Measurements from ENCODE around the gene MRPS31.

The MRPS31 gene

DNA sequence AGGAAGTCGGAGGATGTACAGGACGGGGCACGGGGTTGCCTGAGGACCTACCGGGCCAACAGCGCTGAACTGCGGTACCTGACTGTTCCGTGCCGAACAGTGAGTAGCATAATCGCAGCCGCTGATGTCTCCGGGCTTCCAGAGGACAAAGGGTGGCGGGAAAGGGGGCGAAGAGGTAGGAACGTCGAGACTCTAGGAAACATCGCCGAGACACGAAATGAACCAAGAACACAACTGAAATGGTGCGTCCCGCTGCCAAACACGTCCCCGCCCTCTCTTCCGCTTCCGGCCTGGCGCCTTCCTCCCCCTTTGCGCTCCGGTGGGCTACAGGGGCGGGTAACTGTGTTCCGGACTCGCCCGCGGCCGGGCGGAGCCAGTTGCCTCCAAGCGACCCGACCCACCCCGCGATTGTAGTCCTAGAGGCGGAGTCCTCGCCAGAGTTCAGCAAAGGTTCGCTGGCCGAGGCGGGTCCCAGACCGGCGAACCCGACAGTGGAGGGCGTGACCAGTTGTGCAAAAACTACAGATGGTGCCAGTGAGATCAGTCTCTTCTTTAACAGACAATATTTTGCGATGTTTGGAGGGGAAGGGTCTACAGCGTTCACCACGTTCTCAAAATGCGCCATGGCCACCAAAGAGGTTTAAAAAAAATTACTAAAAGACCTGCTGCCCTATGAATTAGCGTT is at the start of gene MRPS31:
MRPS31 (minus strand) TSS at position 257 of the 685 bp plus-strand sequence; CDS start at position 203, 54 bp downstream.
- DNase-seq (ENCODE audit: low read depth in 1 of 2, low spot score in 1 of 2), result peak; percentile 90 to 93

DNA sequence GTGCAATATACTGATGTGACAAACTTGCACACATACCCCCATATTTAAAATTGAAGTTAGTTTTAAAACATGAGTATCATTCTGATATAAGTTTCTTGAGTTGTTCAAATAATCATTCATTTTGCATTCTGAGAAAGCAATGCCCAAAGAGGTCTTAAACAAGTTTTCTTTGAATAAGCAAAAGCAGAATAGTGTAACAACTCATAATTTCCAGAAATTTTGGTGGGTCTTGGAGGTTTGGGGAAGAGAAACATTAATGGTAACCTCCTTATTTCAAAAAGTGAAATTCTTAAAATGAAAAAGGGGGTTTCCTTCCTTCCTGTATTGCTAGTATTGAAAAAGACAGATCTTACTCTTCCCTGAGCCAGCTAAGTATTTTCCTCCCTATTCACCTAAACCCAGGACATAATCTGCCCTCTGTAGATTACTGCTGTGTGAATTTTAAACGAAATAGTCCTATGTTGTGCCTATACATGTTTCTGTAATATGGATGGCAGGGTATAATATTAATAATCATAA is 48.9 kb upstream of the MRPS31 start:
- DNase-seq (ENCODE audit: low read depth in 1 of 2, low spot score in 1 of 2), result no peak

DNA sequence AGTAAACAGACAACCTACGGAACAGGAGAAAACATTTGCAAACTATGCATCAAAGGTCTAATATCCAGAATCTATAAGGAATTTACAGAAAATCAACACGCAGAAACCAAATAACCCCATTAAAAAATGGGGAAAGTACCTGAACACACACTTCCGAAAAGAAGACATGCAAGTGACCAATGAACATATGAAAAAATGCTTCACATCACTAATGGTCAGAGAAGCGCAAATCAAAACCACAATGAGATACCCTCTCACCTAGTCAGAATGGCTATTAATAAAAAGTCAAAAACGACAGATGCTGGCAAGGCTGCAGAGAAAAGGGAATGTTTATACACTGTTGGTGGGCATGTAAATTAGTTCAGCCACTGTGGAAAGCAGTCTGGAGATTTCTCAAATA is 47.9 kb upstream of the MRPS31 start:
- no peak for DNase-seq (ENCODE audit: low read depth in 1 of 2, low spot score in 1 of 2)

DNA sequence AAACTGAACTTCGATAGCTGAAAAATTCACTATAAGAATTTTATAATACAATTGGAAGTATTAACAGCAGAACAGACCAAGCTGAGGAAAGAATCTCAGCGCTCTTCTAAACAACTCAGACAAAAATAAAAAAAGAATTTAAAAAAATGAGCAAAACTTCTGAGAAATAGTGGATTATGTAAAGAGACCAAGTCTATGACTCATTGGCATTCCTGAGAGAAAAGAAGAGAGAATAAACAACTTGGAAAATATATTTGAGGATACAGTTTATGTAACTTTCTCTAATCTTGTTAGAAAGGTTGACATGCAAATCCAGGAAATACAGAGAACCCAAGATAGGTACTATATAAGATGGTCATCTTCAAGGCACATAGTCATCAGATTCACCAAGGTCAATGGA is 43.8 kb upstream of the MRPS31 start:
- DNase-seq (ENCODE audit: low read depth in 1 of 2, low spot score in 1 of 2), result no peak

- no peak for DNase-seq (ENCODE audit: low read depth in 1 of 2, low spot score in 1 of 2)
These were observed 42.9 kb upstream of the MRPS31 start for GRCh38 chr13:40813667-40814454.

DNA sequence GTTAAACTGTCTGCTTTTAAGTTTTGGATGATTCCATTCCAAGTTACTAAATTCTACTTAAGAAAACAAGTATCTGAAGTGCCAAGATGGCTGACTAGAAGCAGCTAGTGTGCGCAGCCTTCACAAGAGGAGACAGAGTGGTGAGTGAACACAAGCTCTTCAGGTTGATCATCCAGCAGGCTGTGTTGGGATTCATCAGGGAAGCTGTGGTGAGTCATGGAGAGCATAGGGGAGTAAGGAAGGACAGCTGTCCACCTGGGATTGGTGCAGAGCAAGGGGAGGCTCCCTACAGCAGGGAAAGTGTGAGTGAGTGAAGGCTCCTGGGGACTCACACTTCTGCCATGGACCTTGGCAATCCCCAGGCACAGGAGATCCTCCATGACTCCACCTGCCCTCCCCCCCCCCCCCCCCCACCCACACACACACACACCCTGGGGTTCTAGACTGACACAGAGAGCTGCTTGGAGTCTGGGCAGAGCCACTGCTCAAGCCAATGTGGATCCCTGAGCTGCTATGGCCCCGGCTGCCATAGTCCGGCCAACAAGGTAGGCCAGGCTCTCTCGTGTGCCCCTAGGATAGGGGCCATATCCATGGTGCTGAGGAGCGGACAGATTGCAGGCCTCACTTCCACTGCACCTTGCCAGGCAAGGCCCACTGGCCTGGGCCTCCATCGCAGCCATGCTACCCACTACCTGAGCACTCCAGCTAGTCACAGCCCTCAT is 41.9 kb upstream of the MRPS31 start:
- no peak for DNase-seq (ENCODE audit: low read depth in 1 of 2, low spot score in 1 of 2)

DNA sequence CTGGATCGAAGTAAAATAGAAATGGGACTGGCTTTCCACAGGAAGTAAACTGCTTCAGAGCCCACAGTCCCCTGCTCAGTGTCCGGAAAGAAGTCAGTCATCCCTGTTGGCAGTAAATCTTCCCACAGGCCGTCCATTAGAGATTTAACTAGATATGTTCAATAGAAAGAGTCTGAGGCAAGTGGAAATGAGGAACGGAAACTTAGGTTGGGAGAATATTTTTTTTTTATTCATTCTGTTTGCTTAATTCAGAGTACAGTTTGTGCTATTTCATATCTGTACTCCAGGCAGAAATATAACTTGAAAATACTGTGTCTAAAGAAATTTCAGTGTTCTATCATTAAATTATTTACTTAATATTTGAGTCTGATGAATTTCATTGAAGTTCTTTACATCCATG is 41.1 kb upstream of the MRPS31 start:
- DNase-seq (ENCODE audit: low read depth in 1 of 2, low spot score in 1 of 2), result no peak

DNA sequence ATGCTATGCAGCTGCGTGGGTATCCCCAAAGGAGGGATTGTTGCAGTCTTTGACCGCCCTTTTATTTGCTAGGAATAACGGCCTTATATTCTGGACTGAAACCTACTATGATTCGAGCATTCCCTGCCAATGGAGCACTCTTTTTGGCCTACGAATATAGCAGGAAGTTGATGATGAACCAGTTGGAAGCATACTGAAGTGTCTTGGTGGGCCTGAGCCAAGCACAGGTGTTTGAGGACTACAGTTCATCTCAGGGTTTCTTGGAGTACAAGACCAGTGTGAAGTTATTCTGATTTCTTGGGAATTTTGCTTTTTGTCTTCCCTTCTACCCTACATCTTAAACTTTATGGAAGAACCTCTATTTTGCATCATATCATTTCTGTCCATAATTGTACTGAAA is 38.5 kb upstream of the MRPS31 start:
- DNase-seq (ENCODE audit: low read depth in 1 of 2, low spot score in 1 of 2), result no peak

DNA sequence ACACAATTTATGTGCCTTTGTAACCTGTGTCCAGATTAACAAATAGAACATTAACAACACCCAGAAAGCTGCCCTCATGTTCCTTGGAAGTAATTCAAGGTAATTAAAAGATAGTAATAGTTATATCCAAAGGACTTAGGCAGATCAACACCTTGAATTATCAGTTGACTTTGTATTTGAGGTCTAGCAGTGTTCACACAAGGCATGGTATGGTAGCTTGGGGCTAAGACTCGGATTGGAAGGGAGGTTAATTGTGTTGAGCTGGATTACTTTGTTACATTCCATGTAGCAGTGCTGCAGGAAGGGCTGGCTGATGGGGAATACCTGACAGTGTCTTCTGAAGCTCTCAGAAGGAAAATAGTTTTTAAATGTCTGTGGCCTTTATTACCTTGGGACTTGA is 35.3 kb upstream of the MRPS31 start:
- DNase-seq (ENCODE audit: low read depth in 1 of 2, low spot score in 1 of 2), result no peak

- DNase-seq (ENCODE audit: low read depth in 1 of 2, low spot score in 1 of 2), result no peak
These were observed 32.3 kb upstream of the MRPS31 start for GRCh38 chr13:40803316-40803715.

DNA sequence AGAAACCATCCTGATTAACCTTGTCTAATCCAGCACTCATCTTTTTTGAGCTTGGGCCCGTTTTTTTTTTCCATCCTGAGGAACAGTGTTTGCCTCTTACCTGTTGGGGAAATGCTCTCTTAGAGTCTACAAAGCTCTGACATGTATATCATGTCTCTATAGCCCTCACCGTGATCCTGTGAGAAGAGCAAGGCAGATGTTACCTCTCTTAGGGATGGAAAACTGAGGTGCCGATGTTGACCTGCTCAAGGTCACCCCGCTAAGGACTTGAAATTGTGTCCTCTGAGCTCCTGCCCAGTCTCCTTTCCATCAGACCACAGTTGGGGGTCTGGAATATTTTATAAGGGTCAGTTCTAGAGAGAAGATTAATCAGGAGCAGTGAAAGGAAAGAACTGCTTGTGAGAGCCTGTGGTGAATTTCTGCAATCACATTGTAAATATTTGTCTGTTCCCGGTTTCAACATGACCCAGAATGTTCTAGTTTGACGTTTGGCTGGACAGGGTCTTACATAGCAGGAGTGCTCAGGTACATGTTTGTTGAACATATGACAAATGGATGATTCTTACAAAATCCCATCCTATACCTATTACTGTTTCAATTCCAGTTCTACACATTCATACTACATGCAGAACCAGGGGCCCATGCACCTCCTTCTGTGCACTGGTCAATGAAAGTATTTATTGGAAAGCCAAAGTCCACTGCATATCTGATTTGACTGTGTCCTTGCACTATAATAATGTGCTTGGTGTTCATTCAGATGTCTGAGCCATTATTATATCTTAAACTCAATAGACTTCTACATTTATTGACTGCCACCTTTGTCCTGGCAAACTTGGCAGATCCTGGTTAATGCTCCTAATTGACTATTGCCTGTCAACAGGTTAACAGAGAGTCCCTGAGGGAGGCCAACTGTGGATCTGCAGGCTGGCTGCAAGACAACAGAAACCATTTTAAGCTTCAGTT is 30.5 kb upstream of the MRPS31 start:
- no peak for DNase-seq (ENCODE audit: low read depth in 1 of 2, low spot score in 1 of 2)

GRCh38 chr13:40800559-40800958 is 29.6 kb upstream of the MRPS31 start:
- DNase-seq (ENCODE audit: low read depth in 1 of 2, low spot score in 1 of 2), result no peak

DNA sequence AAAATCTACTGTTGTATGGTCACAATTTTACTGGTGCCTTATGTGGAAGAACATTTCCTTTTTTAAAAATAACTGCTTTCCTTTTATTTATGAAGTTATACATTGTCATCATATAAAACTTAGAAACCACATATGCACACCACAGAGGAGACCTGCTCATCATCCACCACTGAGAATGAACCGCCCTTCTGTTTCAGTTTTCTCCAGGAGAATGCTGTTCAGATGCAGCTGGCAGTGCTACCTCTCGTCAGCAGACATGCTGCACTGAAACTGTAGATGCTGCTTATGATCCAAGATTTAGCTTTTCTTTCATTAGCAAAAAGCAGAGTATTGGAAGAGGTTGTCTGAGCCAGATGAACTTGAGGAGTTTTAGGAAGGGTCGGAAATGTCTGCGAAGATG is 28.5 kb upstream of the MRPS31 start:
- no peak for DNase-seq (ENCODE audit: low read depth in 1 of 2, low spot score in 1 of 2)

GRCh38 chr13:40798380-40798779 is 27.4 kb upstream of the MRPS31 start:
- DNase-seq (ENCODE audit: low read depth in 1 of 2, low spot score in 1 of 2), result no peak

GRCh38 chr13:40796649-40797048 is 25.7 kb upstream of the MRPS31 start:
- DNase-seq (ENCODE audit: low read depth in 1 of 2, low spot score in 1 of 2), result no peak

GRCh38 chr13:40794414-40795368 is 23.7 kb upstream of the MRPS31 start:
- no peak for DNase-seq (ENCODE audit: low read depth in 1 of 2, low spot score in 1 of 2)

DNA sequence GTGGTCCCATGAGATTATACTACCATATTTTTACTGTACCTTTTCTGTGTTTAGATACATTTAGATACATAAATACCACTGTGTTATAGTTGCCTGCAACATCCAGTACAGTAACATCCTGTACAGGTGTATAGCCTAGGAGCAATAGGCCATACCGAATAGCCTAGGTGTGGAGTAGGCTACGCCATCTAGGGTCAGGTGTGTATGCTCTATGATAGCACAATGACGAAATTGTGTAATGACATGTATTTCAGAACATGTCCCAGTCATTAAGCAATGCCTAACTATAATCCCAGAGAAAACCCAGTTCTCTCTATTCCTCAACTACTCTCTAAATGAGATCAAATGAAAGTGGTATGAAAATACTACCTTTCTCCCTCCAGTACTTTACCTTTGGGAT is 22.3 kb upstream of the MRPS31 start:
- no peak for DNase-seq (ENCODE audit: low read depth in 1 of 2, low spot score in 1 of 2)

DNA sequence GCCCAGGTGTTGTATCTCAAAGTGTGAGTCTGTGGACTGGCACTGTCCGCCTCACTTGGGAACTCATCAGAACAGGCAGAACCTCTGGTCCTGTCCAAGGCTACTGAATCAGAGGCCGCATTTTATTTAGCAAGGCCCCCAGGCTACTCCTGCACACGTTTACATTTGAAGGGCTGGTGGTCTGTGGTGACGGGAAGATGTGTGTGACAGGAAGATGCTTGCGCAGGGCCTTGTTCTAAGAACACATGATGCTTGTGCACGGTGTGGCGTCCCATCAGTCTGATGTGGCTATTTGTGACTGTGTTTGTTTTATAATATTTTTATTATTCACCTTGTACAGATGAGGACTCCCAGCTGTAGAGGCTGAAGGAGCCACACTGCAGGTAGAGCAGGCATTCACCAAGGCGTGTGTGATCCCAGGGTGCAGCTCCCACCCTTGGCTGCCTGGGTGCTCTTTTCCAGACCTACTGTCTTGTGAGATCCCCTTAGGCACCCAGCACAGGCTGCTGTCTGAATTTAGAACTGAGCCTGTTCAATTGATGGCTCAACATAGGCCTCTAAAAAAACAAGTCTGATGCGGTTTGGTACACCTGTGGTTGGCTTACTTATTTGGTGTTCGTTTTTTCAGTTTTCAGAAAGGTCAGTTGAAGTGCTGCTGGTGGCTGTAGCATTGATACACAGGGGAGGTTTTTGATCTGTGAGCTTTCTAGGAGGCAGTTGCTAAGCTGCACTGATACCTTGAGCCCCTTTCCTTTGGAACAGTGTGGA is 21.5 kb upstream of the MRPS31 start:
- DNase-seq (ENCODE audit: low read depth in 1 of 2, low spot score in 1 of 2), result no peak

GRCh38 chr13:40790154-40790616 is 19.2 kb upstream of the MRPS31 start:
- no peak for DNase-seq (ENCODE audit: low read depth in 1 of 2, low spot score in 1 of 2)
